CD4-positive, CD25-positive, alpha-beta regulatory T cell (primary cell): ENCODE data around the gene USP15. TPM values are rescaled to one million over a fixed set of nuclear protein-coding genes. Genes with fewer than 3 reads are reported as not detected.
"Not testable (repeated sequence)": the region's sequence is repeated elsewhere in the genome, so short reads cannot be mapped to it uniquely, and the experiment has no call there.

Source experiments
- ATAC-seq, 2 donors: fragments of 150-1000 bp; cut with Tn5 transposase; one replicate each; pipeline ENCODE4 v1.10.0; 2021; ENCODE audit warnings: low read depth in 2 of 2, moderate number of reproducible peaks in 2 of 2, moderate library complexity in 1 of 2
- DNase-seq, 3 donors: peaks; one replicate each; pipeline versions ENCODE4 v3.0.0 to v3.0.0-alpha.2; 2012 to 2022; ENCODE audit warnings: mixed read lengths in 1 of 3
- H3K27ac ChIP-seq: one replicate; pipeline ENCODE4 v1.7.0; 2013; ENCODE audit warnings: mild to moderate bottlenecking, low read length; ENCODE audit not compliant: insufficient read depth, poor library complexity, severe bottlenecking
- H3K27me3 ChIP-seq: one replicate; pipeline ENCODE4 v1.7.0; 2013; ENCODE audit warnings: low read length; ENCODE audit not compliant: control insufficient read depth, insufficient read depth
- H3K36me3 ChIP-seq: one replicate; pipeline ENCODE4 v1.7.0; 2013; ENCODE audit warnings: mild to moderate bottlenecking, low read length, moderate library complexity; ENCODE audit not compliant: control insufficient read depth, insufficient read depth
- H3K4me1 ChIP-seq: 2 replicates; pipeline ENCODE4 v1.7.0; 2013; ENCODE audit warnings: mild to moderate bottlenecking, low read length; ENCODE audit not compliant: insufficient read depth, control insufficient read depth, poor library complexity, severe bottlenecking
- H3K4me3 ChIP-seq: one replicate; pipeline ENCODE4 v1.7.0; 2013; ENCODE audit warnings: low read depth, mild to moderate bottlenecking, low read length, moderate library complexity
- H3K9me3 ChIP-seq, 2 experiments: 1 replicate in 1 of 2; 2 replicates in 1 of 2; pipeline ENCODE4 v1.7.0; 2013; ENCODE audit warnings: low read length in 2 of 2, mild to moderate bottlenecking in 1 of 2, moderate library complexity in 1 of 2; ENCODE audit not compliant: control insufficient read depth in 2 of 2
- H3K27ac Mint-ChIP-seq, 3 donors: one replicate each; pipeline ENCODE4 v1.8.0; 2020 to 2022; ENCODE audit warnings: mild to moderate bottlenecking in 3 of 3, mixed read lengths in 3 of 3, moderate library complexity in 2 of 3
- H3K27me3 Mint-ChIP-seq: one replicate; pipeline ENCODE4 v1.8.0; 2022; ENCODE audit warnings: mild to moderate bottlenecking, mixed read lengths
- H3K36me3 Mint-ChIP-seq: one replicate; pipeline ENCODE4 v1.8.0; 2020; ENCODE audit warnings: mixed read lengths
- H3K4me1 Mint-ChIP-seq, 4 donors: one replicate each; pipeline ENCODE4 v1.8.0; 2020 to 2022; ENCODE audit warnings: mixed read lengths in 4 of 4, mild to moderate bottlenecking in 1 of 4
- H3K4me3 Mint-ChIP-seq, 4 donors: one replicate each; pipeline ENCODE4 v1.8.0; 2020 to 2022; ENCODE audit warnings: mild to moderate bottlenecking in 4 of 4, mixed read lengths in 4 of 4, moderate library complexity in 3 of 4
- H3K9me3 Mint-ChIP-seq, 7 donors: one replicate each; pipeline ENCODE4 v1.8.0; 2020 to 2022; ENCODE audit warnings: mixed read lengths in 7 of 7, mild to moderate bottlenecking in 3 of 7, moderate library complexity in 2 of 7
- polyA plus RNA-seq, 4 donors: library from polyadenylated mRNA; unstranded; fragments of 300-500 nt; fragmentation: Illumina TruSeq; gene quantifications; one replicate each; pipeline ENCODE4 v1.2.3, GENCODE V29; 2021
- total RNA-seq: library from RNA; stranded (reverse); gene quantifications from one replicate; pipeline ENCODE4 v1.2.3, GENCODE V29; 2022

The USP15 gene
- total and polyA plus RNA-seq, 5 donors from 2014 or later: 183 to 417 (median 213) TPM

- H3K4me3 ChIP-seq: peak overlapping the region; percentile 87
- H3K4me1 ChIP-seq: peaks cover 20% of the 10 kb centered on the region
- Mint-ChIP-seq H3K4me3 (peak overlapping the region; percentile 76 to 88 (median 87)), H3K9me3 (peaks cover 0 to 2% (median 0%) of the 10 kb centered on the region in 7 donors), H3K4me1 (peaks cover 6 to 22% (median 8%) of the 10 kb centered on the region in 4 donors), H3K36me3 (no peaks in the 10 kb centered on the region), H3K27me3 (peaks cover 50% of the 10 kb centered on the region), H3K27ac (no peak overlapping the region)
- H3K27me3 ChIP-seq: peaks cover 10% of the 10 kb centered on the region
- peak in 1 of 2 donors; percentile 20 for ATAC-seq
- H3K27ac ChIP-seq: no peak overlapping the region
- no peaks in the 10 kb centered on the region for H3K36me3 ChIP-seq
- no peaks in the 10 kb centered on the region for H3K9me3 ChIP-seq
- no peak for DNase-seq
Measured at GRCh38 chr12:62434494-62435302, 174.5 kb downstream of the USP15 start.

DNA sequence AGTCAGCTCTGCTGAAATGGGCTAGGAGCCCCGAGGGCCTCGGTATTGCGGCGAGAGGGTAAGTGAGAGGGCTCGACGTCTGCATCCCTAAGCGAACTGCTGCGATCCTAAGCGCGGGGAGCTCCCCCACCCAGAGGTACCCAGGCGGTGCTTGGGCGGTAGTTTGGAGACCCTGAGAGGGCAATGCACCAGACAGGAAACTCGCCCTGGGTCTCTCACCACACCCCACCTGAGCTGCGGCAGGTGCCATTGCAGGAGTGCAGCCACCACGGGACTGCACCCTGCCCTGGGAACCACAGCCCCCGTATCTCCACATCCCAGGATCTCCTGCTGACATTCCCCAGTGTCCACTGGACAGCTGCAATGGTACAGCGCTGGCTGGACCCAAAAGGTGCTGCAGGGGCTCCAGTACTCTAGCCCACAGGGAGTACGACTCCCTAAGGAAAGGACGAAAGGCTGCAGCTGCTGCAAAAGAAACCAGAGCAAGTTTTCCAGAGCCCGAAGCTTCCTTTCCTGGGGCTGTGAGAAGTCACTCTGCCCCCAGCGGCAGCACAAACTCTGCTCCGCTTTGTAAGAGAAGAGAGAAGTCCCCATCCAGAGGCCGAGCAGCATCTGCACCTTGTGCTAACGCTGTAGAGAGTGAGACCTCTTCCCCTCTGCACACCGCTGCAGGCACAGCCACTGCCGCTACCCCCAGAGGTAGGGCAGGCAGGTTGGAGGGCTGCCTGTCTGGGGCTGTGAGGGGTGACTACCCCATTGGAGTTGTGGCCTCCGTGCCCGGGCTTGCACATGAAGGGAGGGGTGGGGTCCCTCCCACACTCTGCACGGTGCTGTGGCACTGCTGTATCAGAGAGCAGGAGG lies 175.3 kb downstream of the USP15 start:
- Histone ChIP-seq H3K36me3 (no peaks in the 10 kb centered on the region), H3K27ac (no peak overlapping the region), H3K27me3 (peaks cover 10% of the 10 kb centered on the region), H3K9me3 (no peaks in the 10 kb centered on the region), H3K4me3 (peak overlapping the region; percentile 87), H3K4me1 (peaks cover 20% of the 10 kb centered on the region)
- Mint-ChIP-seq H3K4me1 (peaks cover 6 to 22% (median 8%) of the 10 kb centered on the region in 4 donors), H3K36me3 (no peaks in the 10 kb centered on the region), H3K4me3 (peak overlapping the region; percentile 76 to 88 (median 87)), H3K27ac (peak overlapping the region in 1 of 3 donors; percentile 47), H3K9me3 (peaks cover 0 to 2% (median 0%) of the 10 kb centered on the region in 7 donors), H3K27me3 (peaks cover 47% of the 10 kb centered on the region)
- ATAC-seq (peak; percentile 70 to 74), DNase-seq (peak; percentile 3 to 56 (median 25))

GRCh38 chr12:62436164-62436503 lies 175.9 kb downstream of the USP15 start:
- no peak overlapping the region for H3K4me3 ChIP-seq
- ATAC-seq (no peak), DNase-seq (no peak)
- Mint-ChIP-seq H3K4me1 (peaks cover 6 to 22% (median 8%) of the 10 kb centered on the region in 4 donors), H3K9me3 (peaks cover 0 to 4% (median 0%) of the 10 kb centered on the region in 7 donors), H3K27me3 (peaks cover 51% of the 10 kb centered on the region), H3K4me3 (peak overlapping the region in 3 of 4 donors; percentile 24 to 87 (median 87)), H3K27ac (peak overlapping the region in 1 of 3 donors; percentile 47), H3K36me3 (no peaks in the 10 kb centered on the region)
- peaks cover 8% of the 10 kb centered on the region for H3K27me3 ChIP-seq
- H3K4me1 ChIP-seq: peaks cover 20% of the 10 kb centered on the region
- no peak overlapping the region for H3K27ac ChIP-seq
- H3K9me3 ChIP-seq: no peaks in the 10 kb centered on the region
- H3K36me3 ChIP-seq: no peaks in the 10 kb centered on the region

DNA sequence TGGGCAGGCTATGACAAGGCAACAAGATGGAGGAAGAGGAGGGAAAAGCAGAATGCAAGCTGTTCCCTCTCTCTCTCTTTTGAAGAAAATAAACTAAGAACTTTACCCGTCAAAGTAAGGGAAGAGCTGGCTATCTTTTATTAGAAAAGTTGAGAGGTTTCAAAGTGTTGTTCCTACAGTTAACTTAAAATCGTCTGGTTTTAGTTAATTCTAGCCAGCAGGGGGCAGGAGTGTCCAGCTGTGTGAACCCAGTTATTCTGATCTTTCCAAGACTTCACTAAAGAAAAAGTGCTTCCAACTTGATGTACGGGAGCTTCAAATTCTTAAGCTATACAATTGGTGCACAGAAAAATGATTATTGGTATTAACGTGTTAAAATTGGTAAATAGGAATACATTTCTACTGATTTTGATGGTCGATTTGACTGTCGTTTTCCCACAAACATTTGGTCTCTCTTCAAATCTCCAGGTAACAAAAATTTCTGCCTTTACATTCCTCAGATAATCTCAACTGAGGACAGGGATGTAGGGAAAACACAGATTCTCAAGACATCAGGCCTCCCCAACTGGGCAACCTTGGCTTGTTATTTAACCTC lies 178.0 kb downstream of the USP15 start:
- DNase-seq: peak; percentile 18 to 62 (median 52)
- Mint-ChIP-seq H3K27me3 (peaks cover 48% of the 10 kb centered on the region), H3K36me3 (peaks cover 4% of the 10 kb centered on the region), H3K27ac (no peak overlapping the region), H3K4me3 (no peak overlapping the region), H3K4me1 (peaks cover 6 to 22% (median 8%) of the 10 kb centered on the region in 4 donors), H3K9me3 (peaks cover 1 to 20% (median 7%) of the 10 kb centered on the region in 7 donors)
- H3K27me3 ChIP-seq: peaks cover 5% of the 10 kb centered on the region
- H3K36me3 ChIP-seq: no peaks in the 10 kb centered on the region
- no peak overlapping the region for H3K4me3 ChIP-seq
- no peak overlapping the region for H3K27ac ChIP-seq
- no peak for ATAC-seq
- peaks cover 20% of the 10 kb centered on the region for H3K4me1 ChIP-seq
- peaks cover 0 to 3% of the 10 kb centered on the region in 2 experiments for H3K9me3 ChIP-seq

DNA sequence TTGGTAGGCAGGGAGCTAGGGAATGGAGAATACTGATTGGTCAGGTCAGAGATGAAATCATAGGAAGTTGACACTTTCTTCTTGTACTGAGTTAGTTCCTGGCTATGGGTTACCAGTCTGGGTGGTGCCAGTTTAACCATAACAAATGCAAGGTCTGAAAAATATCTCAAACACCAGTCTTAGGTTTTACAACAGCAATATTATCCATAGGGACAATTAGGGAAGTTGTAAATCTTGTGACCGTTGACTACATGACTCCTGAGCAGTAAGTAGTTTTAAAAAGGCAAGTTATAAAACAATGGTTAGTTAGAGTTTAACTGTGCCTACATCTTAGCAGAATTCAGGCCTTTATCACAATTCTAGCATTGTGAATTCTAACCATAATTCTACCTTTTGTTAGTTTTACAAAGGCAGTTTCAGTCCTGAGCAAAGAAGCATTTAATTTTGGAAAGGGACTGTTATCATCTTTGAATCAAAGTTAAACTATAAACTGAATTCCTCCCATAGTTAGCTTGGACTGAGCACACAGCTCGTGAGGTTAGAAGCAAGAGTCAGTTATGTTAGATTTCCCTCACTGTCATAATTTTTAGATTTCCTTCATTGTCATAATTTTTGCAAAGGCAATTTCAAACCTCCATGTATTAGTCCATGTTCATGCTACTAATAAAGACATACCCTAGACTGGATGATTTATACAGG lies 186.7 kb downstream of the USP15 start:
- Histone ChIP-seq H3K27ac (no peak overlapping the region), H3K27me3 (no peaks in the 10 kb centered on the region), H3K36me3 (no peaks in the 10 kb centered on the region), H3K4me3 (no peak overlapping the region), H3K9me3 (peaks cover 11 to 17% of the 10 kb centered on the region in 2 experiments), H3K4me1 (no peaks in the 10 kb centered on the region)
- no peaks in the 10 kb centered on the region for H3K4me1 Mint-ChIP-seq
- H3K4me3 Mint-ChIP-seq: no peak overlapping the region
- no peak overlapping the region for H3K27ac Mint-ChIP-seq
- peaks cover 0 to 25% (median 11%) of the 10 kb centered on the region in 7 donors for H3K9me3 Mint-ChIP-seq
- H3K27me3 Mint-ChIP-seq: peaks cover 25% of the 10 kb centered on the region
- peaks cover 4% of the 10 kb centered on the region for H3K36me3 Mint-ChIP-seq
- ATAC-seq: no peak
- no peak for DNase-seq

DNA sequence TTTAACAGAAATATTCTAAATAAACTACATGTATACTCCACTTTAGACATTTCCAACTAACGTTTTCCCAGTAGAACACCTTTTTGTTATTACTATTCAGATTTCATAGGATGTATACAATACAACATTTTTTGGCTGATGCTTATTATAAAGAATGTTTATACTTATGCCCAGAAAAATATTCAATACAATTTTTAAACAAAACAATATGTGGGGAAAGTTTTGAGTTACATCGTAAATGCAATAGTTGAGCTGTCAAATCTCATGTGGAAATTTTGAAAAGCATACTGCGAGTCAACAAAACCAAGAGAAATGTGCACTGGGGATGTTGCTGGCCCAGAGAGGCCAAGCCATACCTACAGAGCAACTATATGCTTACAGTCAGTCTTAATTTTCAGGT lies 188.2 kb downstream of the USP15 start:
- Mint-ChIP-seq H3K27me3 (peaks cover 26% of the 10 kb centered on the region), H3K9me3 (peaks cover 0 to 14% (median 5%) of the 10 kb centered on the region in 7 donors), H3K36me3 (no peaks in the 10 kb centered on the region), H3K27ac (no peak overlapping the region), H3K4me3 (no peak overlapping the region), H3K4me1 (no peaks in the 10 kb centered on the region)
- Histone ChIP-seq H3K9me3 (peaks cover 11 to 14% of the 10 kb centered on the region in 2 experiments), H3K4me3 (no peak overlapping the region), H3K36me3 (no peaks in the 10 kb centered on the region), H3K27ac (no peak overlapping the region), H3K27me3 (peaks cover 4% of the 10 kb centered on the region), H3K4me1 (no peaks in the 10 kb centered on the region)
- ATAC-seq: no peak
- DNase-seq: no peak

GRCh38 chr12:62455429-62455828 lies 195.2 kb downstream of the USP15 start:
- not testable (repeated sequence) for H3K9me3 ChIP-seq, H3K4me1 Mint-ChIP-seq, H3K4me3 ChIP-seq, DNase-seq, H3K4me1 ChIP-seq, H3K36me3 ChIP-seq, H3K27ac ChIP-seq, H3K4me3 Mint-ChIP-seq, H3K27ac Mint-ChIP-seq, H3K27me3 ChIP-seq, H3K9me3 Mint-ChIP-seq, H3K36me3 Mint-ChIP-seq, ATAC-seq
- H3K27me3 Mint-ChIP-seq: peaks cover 16% of the 10 kb centered on the region
